OCI-LY3 (cell line): Measurements from ENCODE around the gene GPR162.

Source experiments
- CTCF ChIP-seq: fragments of 200-600, 300-600 bp; sonication (generic); IDR thresholded peaks from 2 replicates; pipeline ENCODE4 v1.5.1; 2014; ENCODE audit warnings: antibody characterized with exemption, low read length, low read depth
- EZH2phosphoT487 ChIP-seq: fragments of 200-600 bp; shearing (Covaris generic); IDR thresholded peaks from 2 replicates; pipeline ENCODE4 v1.6.1; 2018; ENCODE audit warnings: antibody characterized with exemption, mixed run types, low read depth

- TF ChIP-seq CTCF (no peak), EZH2phosphoT487 (no peak)
These were observed 32.0 kb downstream of the GPR162 start for GRCh38 chr12:6853626-6854025.
